Endothelial cell of umbilical vein (primary cell): ENCODE measurements around the gene ZDHHC14. TPM values are rescaled to one million over a fixed set of nuclear protein-coding genes. Genes with fewer than 3 reads are reported as not detected.
"Not testable (repeated sequence)": the region's sequence is repeated elsewhere in the genome, so short reads cannot be mapped to it uniquely, and the experiment has no call there.

Experiments used
- BruUV-seq: library from RNA; stranded (reverse); fragments of 400-500 nt; replicated peaks from 2 replicates; lab custom pipeline; 2021; lab: Mats Ljungman, UMichigan
- CTCF ChIA-PET: fragments of 300-600, 350-600 bp; sonication (Branson Sonifier 250); formaldehyde crosslinking; loops from one replicate; lab custom pipeline; 2021; ENCODE audit warnings: antibody characterized with exemption, inconsistent platforms; lab: Charles Lee
- POLR2A ChIA-PET: fragments of 300-600, 350-600 bp; sonication (Branson Sonifier 250); formaldehyde crosslinking; loops from one replicate; lab custom pipeline; 2021; ENCODE audit warnings: antibody characterized with exemption, inconsistent platforms; lab: Charles Lee
- DNase-seq: peaks from one replicate; pipeline ENCODE4 v3.0.0-alpha.2; 2011; ENCODE audit warnings: low read depth, low spot score
- FAIRE-seq: peaks from 2 replicates; lab custom pipeline; 2011; peaks lifted over from hg19 to GRCh38; lab: Jason Lieb, UNC
- H2AFZ ChIP-seq: 2 replicates; pipeline ENCODE4 v1.6.0; 2012; ENCODE audit warnings: low read depth, low read length, control low read depth, inconsistent platforms
- H3K27ac ChIP-seq: 2 replicates; pipeline ENCODE4 v1.5.1; 2011; ENCODE audit warnings: low read depth, mild to moderate bottlenecking, control low read depth, low read length, moderate library complexity; ENCODE audit not compliant: insufficient read depth
- H3K27me3 ChIP-seq, 2 experiments: 2 replicates each; pipeline versions ENCODE4 v1.6.0 to v1.6.1; 2011; ENCODE audit warnings: low read length in 2 of 2, mixed read lengths in 1 of 2; ENCODE audit not compliant: control insufficient read depth in 2 of 2, insufficient read depth in 2 of 2
- H3K36me3 ChIP-seq, 2 experiments: 2 replicates in 1 of 2; 3 replicates in 1 of 2; pipeline ENCODE4 v1.5.1; 2011; ENCODE audit warnings: low read length in 2 of 2, mild to moderate bottlenecking in 1 of 2, moderate library complexity in 1 of 2; ENCODE audit not compliant: control insufficient read depth in 2 of 2, insufficient read depth in 2 of 2; ENCODE audit errors: extremely low read depth in 1 of 2
- H3K4me1 ChIP-seq: 3 replicates; pipeline ENCODE4 v1.5.1; 2011; ENCODE audit warnings: mild to moderate bottlenecking, low read length; ENCODE audit not compliant: control insufficient read depth, insufficient read depth; ENCODE audit errors: extremely low read depth
- H3K4me2 ChIP-seq: 2 replicates; pipeline ENCODE4 v1.6.1; 2011; ENCODE audit warnings: low read length, control low read depth, mixed read lengths; ENCODE audit not compliant: insufficient read depth
- H3K4me3 ChIP-seq, 3 experiments: fragments of 200-600 bp in 1 of 3; sonication (generic), shearing (Covaris generic) in 1 of 3; replicated peaks in 1 of 3; 2 replicates each; pipeline ENCODE4 v1.5.1; 2011 to 2016; ENCODE audit warnings: control low read depth in 3 of 3, low read length in 3 of 3, mild to moderate bottlenecking in 2 of 3, inconsistent platforms in 1 of 3, low read depth in 1 of 3, moderate library complexity in 1 of 3; ENCODE audit not compliant: insufficient read depth in 1 of 3
- H3K79me2 ChIP-seq: 2 replicates; pipeline ENCODE4 v1.6.0; 2012; ENCODE audit warnings: low read length, inconsistent platforms; ENCODE audit not compliant: control insufficient read depth, insufficient read depth
- H3K9ac ChIP-seq: replicated peaks from 2 replicates; pipeline ENCODE3; 2011; ENCODE audit warnings: low read length, control low read depth; ENCODE audit not compliant: insufficient read depth; ENCODE audit errors: extremely low read depth
- H3K9me1 ChIP-seq: replicated peaks from 3 replicates; pipeline ENCODE4 v1.6.0; 2011; ENCODE audit warnings: mild to moderate bottlenecking, low read length; ENCODE audit not compliant: control insufficient read depth, insufficient read depth; ENCODE audit errors: extremely low read depth
- H3K9me3 ChIP-seq: replicated peaks from 2 replicates; pipeline ENCODE4 v1.5.1; 2012; ENCODE audit warnings: low read length, inconsistent platforms; ENCODE audit not compliant: control insufficient read depth, insufficient read depth
- H4K20me1 ChIP-seq: replicated peaks from 2 replicates; pipeline ENCODE3; 2011; ENCODE audit warnings: mild to moderate bottlenecking, low read length; ENCODE audit not compliant: control insufficient read depth, insufficient read depth; ENCODE audit errors: extremely low read depth
- EZH2 ChIP-seq: IDR thresholded peaks from 2 replicates; pipeline ENCODE4 v1.6.1; 2012; ENCODE audit warnings: borderline replicate concordance, low read depth, mild to moderate bottlenecking, moderate library complexity, low read length, inconsistent platforms; ENCODE audit not compliant: severe bottlenecking
- FOS ChIP-seq: IDR thresholded peaks from 2 replicates; pipeline ENCODE4 v1.6.1; 2011; ENCODE audit warnings: mild to moderate bottlenecking, low read length, moderate library complexity, borderline replicate concordance; ENCODE audit not compliant: insufficient read depth
- GATA2 ChIP-seq: IDR thresholded peaks from 2 replicates; pipeline ENCODE4 v1.7.0; 2011; ENCODE audit warnings: low read depth, mild to moderate bottlenecking, moderate library complexity, mixed read lengths, low read length; ENCODE audit not compliant: insufficient read length, insufficient read depth
- JUN ChIP-seq: IDR thresholded peaks from 2 replicates; pipeline ENCODE4 v1.6.1; 2011; ENCODE audit warnings: borderline replicate concordance, low read depth; ENCODE audit not compliant: insufficient read length, insufficient read depth
- MYC ChIP-seq: IDR thresholded peaks from one replicate; pipeline ENCODE4 v1.6.1; 2011; ENCODE audit warnings: mild to moderate bottlenecking, low read depth, low read length
- POLR2A ChIP-seq: IDR thresholded peaks from 2 replicates; pipeline ENCODE4 v1.6.1; 2012; ENCODE audit warnings: low read depth, mild to moderate bottlenecking, control low read depth, low read length
- POLR2AphosphoS5 ChIP-seq: IDR thresholded peaks from 2 replicates; pipeline ENCODE4 v1.6.1; 2012; ENCODE audit warnings: low read depth, mild to moderate bottlenecking, control low read depth, low read length, moderate library complexity; ENCODE audit not compliant: insufficient read depth
- dilution Hi-C: fragments of 300-500 bp; cut with MboI; formaldehyde crosslinking; loops from one replicate; pipeline ENCODE4 v1.15.0; 2019; ENCODE audit warnings: low sequenced_read_pairs; ENCODE audit not compliant: extremely low pct_ligation_motif_present
- intact Hi-C: fragments of 100-400 bp; cut with micrococcal nuclease; formaldehyde crosslinking; loops from one replicate; pipeline ENCODE4 v1.10.0; 2022
- polyA plus RNA-seq, 4 experiments: library from polyadenylated mRNA; depleted of rRNA in 3 of 4; stranded (reverse) in 3 of 4; unstranded in 1 of 4; fragments of >200 nt; gene quantifications; 2 replicates each; pipeline versions ENCODE4 v1.2.1 to v1.2.3, GENCODE V29; 2011 to 2012; ENCODE audit warnings: missing spikeins in 1 of 4
- total RNA-seq: library from RNA; stranded (reverse); gene quantifications from 2 replicates; pipeline ENCODE4 v1.2.3, GENCODE V29; 2021
- TF ChIP-seq, protein P1 (sequence below), 2 donors: IDR thresholded peaks; 1 replicate in 1 of 2; 2 replicates in 1 of 2; pipeline ENCODE4 v1.5.1; 2011; ENCODE audit warnings: low read length in 2 of 2, mild to moderate bottlenecking in 2 of 2, moderate library complexity in 2 of 2, control low read depth in 1 of 2, inconsistent platforms in 1 of 2, low read depth in 1 of 2; ENCODE audit not compliant: insufficient read depth in 1 of 2; ENCODE audit errors: extremely low read depth in 1 of 2
- TF ChIP-seq, protein P2 (sequence below): IDR thresholded peaks from 2 replicates; pipeline ENCODE4 v1.6.1; 2011; ENCODE audit not compliant: insufficient read depth, insufficient read length

Gene ZDHHC14
- total and polyA plus RNA-seq, 2 donors (not counting 3 experiments of a cell fraction or from before 2014, with no cell fraction given): 23.0 to 25.6 TPM

DNA sequence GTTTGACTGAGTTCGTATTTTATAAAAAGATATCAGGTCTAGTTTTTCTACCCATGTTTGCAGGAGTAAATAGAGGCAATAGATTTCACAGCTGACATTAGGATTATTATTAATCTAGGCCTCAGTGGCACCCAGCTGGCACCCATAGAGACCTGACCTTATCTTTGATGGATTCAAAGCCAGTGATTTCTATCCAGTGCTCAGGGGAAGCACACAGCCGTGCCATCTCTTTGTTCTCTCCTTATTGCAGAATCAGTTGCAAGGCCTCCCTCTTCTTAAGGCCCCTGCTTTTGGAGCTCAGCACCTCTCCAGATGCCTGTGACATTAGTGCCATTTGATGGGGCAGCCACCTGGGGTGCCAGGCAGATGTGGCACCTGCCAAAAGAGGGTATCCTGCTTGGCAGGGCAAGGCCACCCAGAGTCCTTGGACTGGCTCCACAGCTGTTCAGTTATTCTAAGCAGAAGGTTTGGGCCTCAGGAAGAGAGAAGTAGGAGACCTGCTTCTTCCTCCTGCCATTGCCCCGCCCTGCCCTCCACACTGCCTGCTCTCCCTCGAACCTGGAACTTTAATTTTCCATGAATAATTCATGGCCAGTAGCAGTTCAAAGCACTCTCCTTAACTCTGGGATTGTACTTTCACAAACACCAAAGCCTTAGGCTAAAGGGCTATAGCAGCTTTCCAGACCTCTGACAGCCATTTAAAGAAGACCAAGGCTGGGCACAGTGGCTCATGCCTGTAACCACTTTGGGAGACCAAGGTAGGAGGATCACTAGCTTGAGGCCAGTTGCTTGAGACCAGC, 206.3 kb downstream of the ZDHHC14 start:
- BruUV-seq: no TSS peak
- no peaks in the 10 kb centered on the region for H4K20me1 ChIP-seq
- H3K36me3 ChIP-seq: no peaks in the 10 kb centered on the region
- H3K9me3 ChIP-seq: no peaks in the 10 kb centered on the region
- dilution Hi-C loops (no loop called here), intact Hi-C loops (no loop called here)
- FAIRE-seq (no peak), DNase-seq (no peak)
- no peak overlapping the region for H3K4me2 ChIP-seq
- no peak overlapping the region for H3K4me3 ChIP-seq
- no peak overlapping the region for H3K9ac ChIP-seq
- no peaks in the 10 kb centered on the region for H3K9me1 ChIP-seq
- peaks cover 8% of the 10 kb centered on the region for H3K4me1 ChIP-seq
- no peak overlapping the region for H3K27ac ChIP-seq
- ChIA-PET POLR2A (interaction anchor here (0.6 kb wide), 1 partner anchor 127 kb away, joined by 7 read pairs; no protein-coding TSS in a partner anchor), CTCF (interaction anchor here (0.9 kb wide), 1 partner anchor 267 kb away, joined by 3 read pairs; no protein-coding TSS in a partner anchor)
- no peak overlapping the region for H2AFZ ChIP-seq
- H3K27me3 ChIP-seq: no peaks in the 10 kb centered on the region
- TF ChIP-seq MYC (no peak), JUN (no peak), FOS (no peak), GATA2 (no peak), EZH2 (no peak), POLR2A (no peak), POLR2AphosphoS5 (no peak)
- TF ChIP-seq, protein P1, sequence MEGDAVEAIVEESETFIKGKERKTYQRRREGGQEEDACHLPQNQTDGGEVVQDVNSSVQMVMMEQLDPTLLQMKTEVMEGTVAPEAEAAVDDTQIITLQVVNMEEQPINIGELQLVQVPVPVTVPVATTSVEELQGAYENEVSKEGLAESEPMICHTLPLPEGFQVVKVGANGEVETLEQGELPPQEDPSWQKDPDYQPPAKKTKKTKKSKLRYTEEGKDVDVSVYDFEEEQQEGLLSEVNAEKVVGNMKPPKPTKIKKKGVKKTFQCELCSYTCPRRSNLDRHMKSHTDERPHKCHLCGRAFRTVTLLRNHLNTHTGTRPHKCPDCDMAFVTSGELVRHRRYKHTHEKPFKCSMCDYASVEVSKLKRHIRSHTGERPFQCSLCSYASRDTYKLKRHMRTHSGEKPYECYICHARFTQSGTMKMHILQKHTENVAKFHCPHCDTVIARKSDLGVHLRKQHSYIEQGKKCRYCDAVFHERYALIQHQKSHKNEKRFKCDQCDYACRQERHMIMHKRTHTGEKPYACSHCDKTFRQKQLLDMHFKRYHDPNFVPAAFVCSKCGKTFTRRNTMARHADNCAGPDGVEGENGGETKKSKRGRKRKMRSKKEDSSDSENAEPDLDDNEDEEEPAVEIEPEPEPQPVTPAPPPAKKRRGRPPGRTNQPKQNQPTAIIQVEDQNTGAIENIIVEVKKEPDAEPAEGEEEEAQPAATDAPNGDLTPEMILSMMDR (IDR thresholded peaks at IDR 0.05; ENCODE audit: extremely low read depth in 1 of 2, insufficient read depth in 1 of 2, low read depth in 1 of 2, low read length in 2 of 2): no peak
- TF ChIP-seq, protein P2, sequence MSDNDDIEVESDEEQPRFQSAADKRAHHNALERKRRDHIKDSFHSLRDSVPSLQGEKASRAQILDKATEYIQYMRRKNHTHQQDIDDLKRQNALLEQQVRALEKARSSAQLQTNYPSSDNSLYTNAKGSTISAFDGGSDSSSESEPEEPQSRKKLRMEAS: no peak
- H3K79me2 ChIP-seq: no peaks in the 10 kb centered on the region

DNA sequence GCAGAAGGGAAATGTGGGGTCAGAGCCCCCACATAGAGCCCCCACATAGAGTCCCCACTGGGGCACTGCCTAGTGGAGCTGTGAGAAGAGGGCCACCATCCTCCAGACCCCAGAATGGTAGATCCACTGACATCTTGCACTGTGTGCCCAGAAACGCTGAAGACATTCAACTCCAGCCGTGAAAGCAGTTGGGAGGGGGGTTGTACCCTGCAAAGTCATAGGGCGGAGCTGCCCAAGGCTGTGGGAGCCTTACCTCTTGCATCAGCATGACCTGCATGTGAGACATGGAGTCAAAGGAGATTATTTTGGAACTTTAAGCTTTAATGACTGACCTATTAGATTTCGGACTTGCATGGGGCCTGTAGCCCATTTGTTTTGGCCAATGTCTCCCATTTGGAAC, 209.7 kb downstream of the ZDHHC14 start:
- H3K4me2 ChIP-seq, dilution Hi-C loops, H2AFZ ChIP-seq, BruUV-seq, H3K27ac ChIP-seq, H3K27me3 ChIP-seq, H3K9me1 ChIP-seq, H3K79me2 ChIP-seq, H3K4me3 ChIP-seq, CTCF ChIA-PET, FAIRE-seq, H4K20me1 ChIP-seq, H3K36me3 ChIP-seq, POLR2A ChIA-PET, DNase-seq, H3K9me3 ChIP-seq, intact Hi-C loops, H3K9ac ChIP-seq, H3K4me1 ChIP-seq: not testable (repeated sequence)
